Bone marrow (tissue), 2 donors: Measurements from ENCODE around the gene FLOT1.
A peak's percentile ranks its signal among the peaks of the same experiment; 100 is the strongest.

Experiments
- DNase-seq, 2 donors: peaks; one replicate each; lab custom pipeline; 2025; lab: John Stamatoyannopoulos, UW

Gene FLOT1

GRCh38 chr6:30679765-30680535 is 62.5 kb downstream of the FLOT1 start:
- no peak for DNase-seq

DNA sequence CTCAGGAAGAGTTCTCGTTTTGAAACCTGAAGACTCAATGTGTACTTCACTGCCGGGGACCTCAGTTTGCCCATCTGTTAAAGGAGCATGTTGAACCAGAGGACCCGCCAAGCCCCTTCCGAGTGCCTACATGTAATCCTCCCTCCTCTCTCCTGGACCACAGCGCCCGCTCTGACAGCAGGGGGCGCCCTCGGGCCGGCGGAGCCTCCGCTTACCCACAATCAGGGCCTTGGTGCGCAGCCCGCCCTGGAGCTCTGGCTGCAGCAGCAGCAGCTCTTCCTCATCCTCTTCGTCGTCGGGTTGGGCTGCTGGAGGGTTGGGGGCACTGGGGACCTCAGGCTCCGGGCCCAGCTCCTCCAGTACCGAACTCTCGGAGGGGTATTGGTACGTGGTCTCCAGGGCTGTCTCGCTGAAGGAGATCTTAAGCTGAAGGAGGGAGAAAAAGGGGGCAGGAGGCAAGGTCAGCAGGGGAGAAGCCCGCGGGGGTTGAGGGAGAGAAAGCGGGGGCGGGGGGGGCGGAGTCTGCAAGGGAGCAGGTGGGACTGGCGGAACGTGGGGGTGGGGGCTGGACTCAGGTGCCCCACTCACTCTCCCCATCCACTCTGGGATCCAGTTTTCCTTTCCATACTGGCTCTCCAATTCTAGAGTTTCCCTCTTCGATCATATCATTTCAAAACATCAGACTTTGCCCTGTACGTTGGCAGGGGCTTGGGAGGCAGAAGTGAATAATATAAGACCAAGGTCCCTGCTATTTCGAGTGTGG is 63.3 kb downstream of the FLOT1 start:
- peak; percentile 67 to 80 for DNase-seq
